Measurements from ENCODE around the gene DPEP3.

The DPEP3 gene

DNA sequence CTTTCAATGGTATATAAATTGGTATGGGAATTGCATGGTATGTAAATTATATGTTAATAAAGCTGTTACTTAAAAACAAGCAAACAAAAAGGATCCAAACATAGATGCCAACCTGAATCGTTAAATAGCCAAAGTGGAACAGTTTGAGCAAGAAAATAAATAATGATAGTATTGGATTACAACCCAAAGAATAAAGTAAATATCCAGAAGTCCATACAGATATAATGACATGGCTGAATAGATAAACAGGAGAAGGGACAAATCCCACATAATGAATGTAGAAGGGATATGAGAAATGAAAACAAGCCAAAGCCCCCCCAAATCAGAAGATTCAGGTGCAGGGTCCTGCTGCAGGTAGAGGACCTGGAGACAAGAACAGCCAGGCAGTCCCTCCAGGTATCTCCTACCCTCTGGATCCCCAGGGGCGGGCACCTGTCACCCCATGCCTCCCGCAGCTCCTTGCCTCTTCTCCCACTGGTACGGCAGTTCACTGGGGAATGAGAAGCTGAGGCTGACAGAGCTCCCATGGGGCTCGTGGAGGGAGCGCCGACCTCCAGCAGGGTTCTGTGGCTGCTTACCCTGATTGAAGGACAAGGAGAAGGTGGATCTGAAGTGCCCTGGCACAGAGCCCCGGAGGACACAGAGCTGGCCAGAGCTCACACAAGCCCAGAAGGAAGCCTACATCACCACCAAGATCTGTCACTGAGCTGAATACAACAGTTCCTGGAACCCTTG, 26.5 kb downstream of the DPEP3 start:
- H3K36me3 ChIP-seq (ENCODE audit: control insufficient read depth in 2 of 2, insufficient read depth in 2 of 2, low read length in 2 of 2), result peaks cover 53 to 59% of the 10 kb centered on the region in 2 donors

GRCh38 chr16:67951485-67951884, 28.8 kb downstream of the DPEP3 start:
- Histone ChIP-seq H3K27ac (ENCODE audit: low read length) (peak overlapping the region; percentile 66), H3K36me3 (ENCODE audit: control insufficient read depth in 2 of 2, insufficient read depth in 2 of 2, low read length in 2 of 2) (peaks cover 64% of the 10 kb centered on the region in 2 donors), H3K4me1 (ENCODE audit: control insufficient read depth, insufficient read depth, low read length) (peaks cover 20% of the 10 kb centered on the region), H3K9me3 (ENCODE audit: control insufficient read depth in 2 of 2, low read length in 2 of 2) (no peaks in the 10 kb centered on the region), H3K9ac (ENCODE audit: low read length in 2 of 2) (peak overlapping the region in 1 of 2 donors; percentile 42), H3K27me3 (ENCODE audit: control insufficient read depth in 1 of 2, insufficient read depth in 2 of 2, low read length in 2 of 2) (no peaks in the 10 kb centered on the region), H3K4me3 (ENCODE audit: low read length in 2 of 2) (no peak overlapping the region)

More for the DNA sequence above, 26.5 kb downstream of the DPEP3 start:
- no peak overlapping the region for H3K9ac ChIP-seq (ENCODE audit: low read length in 2 of 2)
- H3K27me3 ChIP-seq (ENCODE audit: control insufficient read depth in 1 of 2, insufficient read depth in 2 of 2, low read length in 2 of 2), result no peaks in the 10 kb centered on the region
- H3K9me3 ChIP-seq (ENCODE audit: control insufficient read depth in 2 of 2, low read length in 2 of 2), result no peaks in the 10 kb centered on the region
- H3K4me3 ChIP-seq (ENCODE audit: low read length in 2 of 2), result no peak overlapping the region
- H3K27ac ChIP-seq (ENCODE audit: low read length), result peak overlapping the region; percentile 11
- peaks cover 23% of the 10 kb centered on the region for H3K4me1 ChIP-seq (ENCODE audit: control insufficient read depth, insufficient read depth, low read length)

DNA sequence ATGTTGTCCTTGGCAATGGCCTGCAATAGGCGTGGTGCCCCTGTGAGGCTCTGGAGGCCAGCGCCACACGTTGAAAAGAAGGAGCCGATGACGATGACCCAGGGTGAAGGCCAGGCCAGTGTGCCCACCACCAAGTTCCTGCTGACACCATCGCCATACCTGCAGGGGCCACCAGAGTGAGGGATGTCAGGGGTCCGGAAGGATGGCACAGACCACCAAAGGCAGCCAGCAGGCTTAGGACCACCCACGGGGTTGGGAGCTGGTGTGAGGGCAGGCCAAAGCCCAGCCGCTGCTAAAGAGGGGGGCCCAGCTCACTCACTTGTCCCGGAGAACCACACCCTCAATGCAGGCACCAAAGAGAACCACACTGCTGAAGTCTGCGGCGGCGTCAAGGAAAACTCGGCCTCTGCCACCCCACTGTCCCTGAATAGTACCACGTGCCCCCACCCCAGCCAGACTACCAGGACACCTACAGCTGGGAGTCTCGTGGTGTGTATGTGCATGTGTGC, 29.9 kb downstream of the DPEP3 start:
- Histone ChIP-seq H3K4me3 (ENCODE audit: low read length in 2 of 2) (no peak overlapping the region), H3K27ac (ENCODE audit: low read length) (no peak overlapping the region), H3K27me3 (ENCODE audit: control insufficient read depth in 1 of 2, insufficient read depth in 2 of 2, low read length in 2 of 2) (no peaks in the 10 kb centered on the region), H3K4me1 (ENCODE audit: control insufficient read depth, insufficient read depth, low read length) (peaks cover 25% of the 10 kb centered on the region), H3K36me3 (ENCODE audit: control insufficient read depth in 2 of 2, insufficient read depth in 2 of 2, low read length in 2 of 2) (peaks cover 72 to 75% of the 10 kb centered on the region in 2 donors), H3K9me3 (ENCODE audit: control insufficient read depth in 2 of 2, low read length in 2 of 2) (no peaks in the 10 kb centered on the region), H3K9ac (ENCODE audit: low read length in 2 of 2) (no peak overlapping the region)

GRCh38 chr16:67949645-67950044, 30.7 kb downstream of the DPEP3 start:
- no peaks in the 10 kb centered on the region for H3K27me3 ChIP-seq (ENCODE audit: control insufficient read depth in 1 of 2, insufficient read depth in 2 of 2, low read length in 2 of 2)
- H3K4me3 ChIP-seq (ENCODE audit: low read length in 2 of 2), result no peak overlapping the region
- peaks cover 74 to 76% of the 10 kb centered on the region in 2 donors for H3K36me3 ChIP-seq (ENCODE audit: control insufficient read depth in 2 of 2, insufficient read depth in 2 of 2, low read length in 2 of 2)
- H3K4me1 ChIP-seq (ENCODE audit: control insufficient read depth, insufficient read depth, low read length), result peaks cover 31% of the 10 kb centered on the region
- H3K9ac ChIP-seq (ENCODE audit: low read length in 2 of 2), result no peak overlapping the region
- no peaks in the 10 kb centered on the region for H3K9me3 ChIP-seq (ENCODE audit: control insufficient read depth in 2 of 2, low read length in 2 of 2)
- no peak overlapping the region for H3K27ac ChIP-seq (ENCODE audit: low read length)

DNA sequence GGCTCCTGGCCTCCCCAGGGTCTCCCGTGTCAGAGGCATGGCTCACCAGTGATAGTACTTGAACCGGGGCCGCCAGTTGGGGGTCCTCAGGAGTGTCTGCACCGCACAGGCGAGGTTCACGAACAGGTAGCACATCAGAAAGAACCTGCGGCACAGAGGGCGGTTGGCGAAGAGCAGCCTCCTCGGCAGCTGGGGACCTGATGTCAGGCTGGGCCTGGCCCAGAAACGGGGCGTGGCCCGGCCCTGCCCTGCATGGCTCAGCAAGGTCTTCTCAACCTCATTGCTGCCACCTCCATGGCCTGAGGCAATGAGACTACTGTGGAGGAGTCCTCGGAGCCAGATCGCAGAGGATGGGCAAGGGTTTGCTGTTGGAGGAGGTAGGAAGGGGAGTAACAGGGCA, 32.3 kb downstream of the DPEP3 start:
- H3K36me3 ChIP-seq (ENCODE audit: control insufficient read depth in 2 of 2, insufficient read depth in 2 of 2, low read length in 2 of 2), result peaks cover 68 to 69% of the 10 kb centered on the region in 2 donors
- no peaks in the 10 kb centered on the region for H3K9me3 ChIP-seq (ENCODE audit: control insufficient read depth in 2 of 2, low read length in 2 of 2)
- H3K9ac ChIP-seq (ENCODE audit: low read length in 2 of 2), result no peak overlapping the region
- H3K27ac ChIP-seq (ENCODE audit: low read length), result peak overlapping the region; percentile 18
- no peaks in the 10 kb centered on the region for H3K27me3 ChIP-seq (ENCODE audit: control insufficient read depth in 1 of 2, insufficient read depth in 2 of 2, low read length in 2 of 2)
- H3K4me1 ChIP-seq (ENCODE audit: control insufficient read depth, insufficient read depth, low read length), result peaks cover 44% of the 10 kb centered on the region
- no peak overlapping the region for H3K4me3 ChIP-seq (ENCODE audit: low read length in 2 of 2)

- peak overlapping the region; percentile 18 for H3K27ac ChIP-seq (ENCODE audit: low read length)
- H3K4me3 ChIP-seq (ENCODE audit: low read length in 2 of 2), result no peak overlapping the region
- no peaks in the 10 kb centered on the region for H3K27me3 ChIP-seq (ENCODE audit: control insufficient read depth in 1 of 2, insufficient read depth in 2 of 2, low read length in 2 of 2)
- peaks cover 49% of the 10 kb centered on the region for H3K4me1 ChIP-seq (ENCODE audit: control insufficient read depth, insufficient read depth, low read length)
- no peak overlapping the region for H3K9ac ChIP-seq (ENCODE audit: low read length in 2 of 2)
- H3K36me3 ChIP-seq (ENCODE audit: control insufficient read depth in 2 of 2, insufficient read depth in 2 of 2, low read length in 2 of 2), result peaks cover 75 to 78% of the 10 kb centered on the region in 2 donors
- no peaks in the 10 kb centered on the region for H3K9me3 ChIP-seq (ENCODE audit: control insufficient read depth in 2 of 2, low read length in 2 of 2)
These were observed 33.2 kb downstream of the DPEP3 start for GRCh38 chr16:67946966-67947558.

DNA sequence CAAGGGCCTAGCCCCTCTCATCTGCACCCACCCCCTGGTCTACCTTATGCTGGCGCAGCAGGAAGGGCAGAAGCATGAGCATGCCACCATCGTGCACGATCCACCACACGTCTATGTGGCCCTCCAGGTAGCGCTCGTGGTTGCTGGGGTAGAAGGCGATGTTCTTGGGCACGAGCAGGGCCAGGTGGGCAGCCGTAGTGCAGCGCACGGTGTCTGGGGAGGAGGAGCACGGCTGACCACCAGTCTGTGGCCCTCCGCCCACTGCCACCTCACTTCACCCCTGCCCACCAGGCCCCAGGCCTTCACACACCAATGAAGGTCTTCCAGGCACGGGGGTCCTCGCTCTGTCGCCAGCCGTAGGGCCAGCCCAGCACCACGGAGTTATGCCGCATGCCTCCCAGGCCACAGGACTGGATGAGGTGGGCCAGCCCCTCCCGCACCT, 34.1 kb downstream of the DPEP3 start:
- H3K27me3 ChIP-seq (ENCODE audit: control insufficient read depth in 1 of 2, insufficient read depth in 2 of 2, low read length in 2 of 2), result no peaks in the 10 kb centered on the region
- H3K27ac ChIP-seq (ENCODE audit: low read length), result no peak overlapping the region
- H3K4me3 ChIP-seq (ENCODE audit: low read length in 2 of 2), result no peak overlapping the region
- H3K4me1 ChIP-seq (ENCODE audit: control insufficient read depth, insufficient read depth, low read length), result peaks cover 44% of the 10 kb centered on the region
- H3K36me3 ChIP-seq (ENCODE audit: control insufficient read depth in 2 of 2, insufficient read depth in 2 of 2, low read length in 2 of 2), result peaks cover 74 to 76% of the 10 kb centered on the region in 2 donors
- no peak overlapping the region for H3K9ac ChIP-seq (ENCODE audit: low read length in 2 of 2)
- H3K9me3 ChIP-seq (ENCODE audit: control insufficient read depth in 2 of 2, low read length in 2 of 2), result no peaks in the 10 kb centered on the region

DNA sequence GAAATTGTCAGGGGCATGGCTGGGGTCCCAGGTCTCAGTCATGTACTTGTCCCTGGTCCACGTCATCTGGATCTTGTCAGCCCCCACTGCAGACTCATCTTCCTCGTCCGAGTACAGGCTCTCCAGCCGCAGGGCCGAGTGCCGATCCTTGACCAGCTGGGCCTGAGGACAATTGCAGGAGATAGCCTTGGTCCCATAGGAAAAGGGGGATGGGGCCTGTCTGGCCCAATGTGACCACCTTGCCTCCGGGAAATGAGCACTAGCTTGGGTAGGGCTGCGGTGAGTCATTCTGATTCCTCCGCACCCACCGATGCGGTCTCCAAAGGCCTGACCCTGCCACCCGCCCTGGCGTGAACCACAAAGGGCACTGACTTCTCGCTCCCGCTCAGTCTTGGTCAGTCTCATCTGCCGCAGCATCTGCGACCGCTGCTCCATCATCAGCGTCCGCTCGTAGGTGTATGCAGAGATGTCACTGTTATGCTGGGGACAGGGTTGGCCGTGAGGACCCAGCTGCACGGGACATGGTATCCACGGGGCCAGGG, 34.8 kb downstream of the DPEP3 start:
- no peak overlapping the region for H3K4me3 ChIP-seq (ENCODE audit: low read length in 2 of 2)
- H3K9ac ChIP-seq (ENCODE audit: low read length in 2 of 2), result no peak overlapping the region
- peaks cover 67 to 69% of the 10 kb centered on the region in 2 donors for H3K36me3 ChIP-seq (ENCODE audit: control insufficient read depth in 2 of 2, insufficient read depth in 2 of 2, low read length in 2 of 2)
- H3K9me3 ChIP-seq (ENCODE audit: control insufficient read depth in 2 of 2, low read length in 2 of 2), result no peaks in the 10 kb centered on the region
- H3K27me3 ChIP-seq (ENCODE audit: control insufficient read depth in 1 of 2, insufficient read depth in 2 of 2, low read length in 2 of 2), result no peaks in the 10 kb centered on the region
- H3K27ac ChIP-seq (ENCODE audit: low read length), result no peak overlapping the region
- peaks cover 40% of the 10 kb centered on the region for H3K4me1 ChIP-seq (ENCODE audit: control insufficient read depth, insufficient read depth, low read length)

DNA sequence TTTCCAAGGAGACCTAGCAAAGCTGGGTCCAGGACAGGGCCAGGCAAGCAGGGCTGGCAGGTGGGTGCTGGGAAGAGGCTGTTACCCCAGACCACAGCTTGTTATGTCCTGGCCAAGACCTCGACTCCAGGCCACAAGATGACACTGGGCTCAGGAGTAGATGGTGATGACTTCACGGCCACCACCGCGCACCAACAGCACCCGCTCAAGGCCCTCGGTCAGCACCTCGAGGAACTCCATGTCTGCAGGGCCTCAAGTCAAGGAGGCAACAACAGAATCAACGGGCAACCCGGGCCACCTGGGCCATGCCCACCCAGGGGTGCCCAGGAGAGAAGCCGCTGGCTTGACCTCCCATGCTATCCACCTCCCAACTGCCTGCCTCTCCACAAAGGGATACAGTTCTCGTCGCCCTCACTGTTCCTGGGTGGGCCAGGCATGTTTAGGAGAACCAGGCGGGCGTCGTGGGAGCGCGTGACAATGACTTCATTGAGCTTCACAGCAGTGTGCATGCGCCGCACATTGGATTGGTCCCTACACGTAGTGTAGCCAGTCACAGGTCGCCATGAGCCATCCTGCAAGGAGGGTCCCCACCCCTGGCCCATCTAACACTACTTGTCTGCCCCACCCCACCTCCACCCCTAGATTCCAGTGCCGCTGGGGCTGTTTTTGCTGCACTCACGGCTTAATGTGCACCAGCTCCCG, 35.5 kb downstream of the DPEP3 start:
- Histone ChIP-seq H3K36me3 (ENCODE audit: control insufficient read depth in 2 of 2, insufficient read depth in 2 of 2, low read length in 2 of 2) (peaks cover 65 to 67% of the 10 kb centered on the region in 2 donors), H3K27me3 (ENCODE audit: control insufficient read depth in 1 of 2, insufficient read depth in 2 of 2, low read length in 2 of 2) (no peaks in the 10 kb centered on the region), H3K9ac (ENCODE audit: low read length in 2 of 2) (peak overlapping the region in 1 of 2 donors; percentile 51), H3K4me1 (ENCODE audit: control insufficient read depth, insufficient read depth, low read length) (peaks cover 45% of the 10 kb centered on the region), H3K4me3 (ENCODE audit: low read length in 2 of 2) (no peak overlapping the region), H3K27ac (ENCODE audit: low read length) (peak overlapping the region; percentile 88), H3K9me3 (ENCODE audit: control insufficient read depth in 2 of 2, low read length in 2 of 2) (no peaks in the 10 kb centered on the region)

GRCh38 chr16:67943619-67944504, 36.4 kb downstream of the DPEP3 start, which contains the start of gene LCAT:
LCAT (minus strand) TSS chr16:67944120; CDS start chr16:67944101, 19 bp downstream.
- H3K4me1 ChIP-seq (ENCODE audit: control insufficient read depth, insufficient read depth, low read length), result peaks cover 45% of the 10 kb centered on the region
- H3K4me3 ChIP-seq (ENCODE audit: low read length in 2 of 2), result no peak within 1 kb of the TSS
- peak within 1 kb of the TSS; percentile 33 to 51 for H3K9ac ChIP-seq (ENCODE audit: low read length in 2 of 2)
- H3K9me3 ChIP-seq (ENCODE audit: control insufficient read depth in 2 of 2, low read length in 2 of 2), result no peaks in the 10 kb centered on the region
- no peaks in the 10 kb centered on the region for H3K27me3 ChIP-seq (ENCODE audit: control insufficient read depth in 1 of 2, insufficient read depth in 2 of 2, low read length in 2 of 2)
- peaks cover 61% of the 10 kb centered on the region in 2 donors for H3K36me3 ChIP-seq (ENCODE audit: control insufficient read depth in 2 of 2, insufficient read depth in 2 of 2, low read length in 2 of 2)
- H3K27ac ChIP-seq (ENCODE audit: low read length), result peak within 1 kb of the TSS; percentile 88
